ENCODE data around the gene MAP2K2. TPM values are rescaled to one million over a fixed set of nuclear protein-coding genes. Genes with fewer than 3 reads are reported as not detected.

MAP2K2 gene
- polyA plus RNA-seq, 3 donors = 30.5 to 94.5 (median 40.2) TPM

DNA sequence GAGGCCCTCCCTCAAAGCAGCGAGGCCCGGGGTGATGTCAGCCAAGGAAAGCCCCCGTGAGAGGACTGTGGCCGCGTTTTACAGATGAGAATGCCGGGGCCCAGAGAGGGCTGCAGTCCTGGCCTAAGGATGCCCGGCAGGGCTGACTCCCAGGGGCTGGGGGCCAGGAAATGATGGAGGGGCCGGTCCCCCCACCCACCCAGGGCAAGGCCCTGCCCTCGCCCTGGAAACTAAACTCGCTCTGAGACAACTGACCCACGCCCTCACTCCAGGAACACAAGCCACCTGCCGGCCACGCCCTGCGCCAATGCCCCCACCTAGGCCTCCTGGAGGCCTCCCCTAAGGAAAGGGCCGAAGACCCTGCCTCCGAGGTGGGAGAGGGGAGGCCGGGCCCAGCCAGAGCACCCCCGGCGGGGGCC is 64.5 kb downstream of the MAP2K2 start:
- peak overlapping the region; percentile 97 for H3K27ac ChIP-seq (ENCODE audit: low read depth in 1 of 2, low read length in 2 of 2)
- no peak overlapping the region for H2AFZ ChIP-seq (ENCODE audit: insufficient read depth, low read depth, low read length, poor library complexity, severe bottlenecking)
- H3K9me3 ChIP-seq (replicated peaks in 1 of 2; ENCODE audit: control insufficient read depth in 1 of 2, insufficient read depth in 1 of 2, low read length in 2 of 2) = no peaks in the 10 kb centered on the region
- peak overlapping the region; percentile 82 for H3K9ac ChIP-seq (ENCODE audit: insufficient read depth, low read length, poor library complexity, severe bottlenecking)
- H4K20me1 ChIP-seq (ENCODE audit: insufficient read depth, low read length) = peaks cover 75% of the 10 kb centered on the region
- Mint-ChIP-seq H3K9me3 (peaks cover 0 to 2% (median 0%) of the 10 kb centered on the region in 7 donors), H3K4me3 (peak overlapping the region; percentile 67 to 77), H3K27ac (peak overlapping the region; percentile 90 to 100 (median 99)), H3K36me3 (peaks cover 34 to 47% of the 10 kb centered on the region in 2 donors), H3K4me1 (peaks cover 65% of the 10 kb centered on the region), H3K27me3 (ENCODE audit: low read depth in 3 of 3) (peaks cover 0 to 2% (median 1%) of the 10 kb centered on the region in 3 donors)
- DNase-seq = no peak
- peaks cover 23 to 34% of the 10 kb centered on the region in 2 donors for H3K36me3 ChIP-seq (replicated peaks in 1 of 2; ENCODE audit: control insufficient read depth in 1 of 2, insufficient read depth in 2 of 2, low read length in 2 of 2)
- H3K27me3 ChIP-seq (ENCODE audit: control insufficient read depth in 2 of 2, insufficient read depth in 2 of 2, low read length in 2 of 2) = no peaks in the 10 kb centered on the region
- intact Hi-C loops (cut with micrococcal nuclease) = loop anchor here in 1 of 2 donors (2.0 kb wide), 1 partner anchor 53 kb away; the partner anchor contains the start of gene PIAS4
- H3K4me3 ChIP-seq (replicated peaks in 1 of 3; ENCODE audit: low read depth in 2 of 3, low read length in 3 of 3) = peak overlapping the region in 2 of 3 experiments; percentile 40 to 93
- WGBS (ENCODE audit: insufficient coverage) = 75% methylated on average over 7 of the region's 19 CpGs
- peaks cover 80 to 92% of the 10 kb centered on the region in 2 donors for H3K4me1 ChIP-seq (ENCODE audit: control insufficient read depth in 1 of 2, insufficient read depth in 2 of 2, low read length in 2 of 2)
- peaks cover 100% of the 10 kb centered on the region for H3K79me2 ChIP-seq (ENCODE audit: insufficient read depth, low read length)
- peak overlapping the region; percentile 89 for H3K4me2 ChIP-seq (replicated peaks; ENCODE audit: extremely low read depth, low read length, poor library complexity, severe bottlenecking)
- TF ChIP-seq, protein P1, sequence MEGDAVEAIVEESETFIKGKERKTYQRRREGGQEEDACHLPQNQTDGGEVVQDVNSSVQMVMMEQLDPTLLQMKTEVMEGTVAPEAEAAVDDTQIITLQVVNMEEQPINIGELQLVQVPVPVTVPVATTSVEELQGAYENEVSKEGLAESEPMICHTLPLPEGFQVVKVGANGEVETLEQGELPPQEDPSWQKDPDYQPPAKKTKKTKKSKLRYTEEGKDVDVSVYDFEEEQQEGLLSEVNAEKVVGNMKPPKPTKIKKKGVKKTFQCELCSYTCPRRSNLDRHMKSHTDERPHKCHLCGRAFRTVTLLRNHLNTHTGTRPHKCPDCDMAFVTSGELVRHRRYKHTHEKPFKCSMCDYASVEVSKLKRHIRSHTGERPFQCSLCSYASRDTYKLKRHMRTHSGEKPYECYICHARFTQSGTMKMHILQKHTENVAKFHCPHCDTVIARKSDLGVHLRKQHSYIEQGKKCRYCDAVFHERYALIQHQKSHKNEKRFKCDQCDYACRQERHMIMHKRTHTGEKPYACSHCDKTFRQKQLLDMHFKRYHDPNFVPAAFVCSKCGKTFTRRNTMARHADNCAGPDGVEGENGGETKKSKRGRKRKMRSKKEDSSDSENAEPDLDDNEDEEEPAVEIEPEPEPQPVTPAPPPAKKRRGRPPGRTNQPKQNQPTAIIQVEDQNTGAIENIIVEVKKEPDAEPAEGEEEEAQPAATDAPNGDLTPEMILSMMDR (IDR thresholded peaks at IDR 0.05) = no peak

DNA sequence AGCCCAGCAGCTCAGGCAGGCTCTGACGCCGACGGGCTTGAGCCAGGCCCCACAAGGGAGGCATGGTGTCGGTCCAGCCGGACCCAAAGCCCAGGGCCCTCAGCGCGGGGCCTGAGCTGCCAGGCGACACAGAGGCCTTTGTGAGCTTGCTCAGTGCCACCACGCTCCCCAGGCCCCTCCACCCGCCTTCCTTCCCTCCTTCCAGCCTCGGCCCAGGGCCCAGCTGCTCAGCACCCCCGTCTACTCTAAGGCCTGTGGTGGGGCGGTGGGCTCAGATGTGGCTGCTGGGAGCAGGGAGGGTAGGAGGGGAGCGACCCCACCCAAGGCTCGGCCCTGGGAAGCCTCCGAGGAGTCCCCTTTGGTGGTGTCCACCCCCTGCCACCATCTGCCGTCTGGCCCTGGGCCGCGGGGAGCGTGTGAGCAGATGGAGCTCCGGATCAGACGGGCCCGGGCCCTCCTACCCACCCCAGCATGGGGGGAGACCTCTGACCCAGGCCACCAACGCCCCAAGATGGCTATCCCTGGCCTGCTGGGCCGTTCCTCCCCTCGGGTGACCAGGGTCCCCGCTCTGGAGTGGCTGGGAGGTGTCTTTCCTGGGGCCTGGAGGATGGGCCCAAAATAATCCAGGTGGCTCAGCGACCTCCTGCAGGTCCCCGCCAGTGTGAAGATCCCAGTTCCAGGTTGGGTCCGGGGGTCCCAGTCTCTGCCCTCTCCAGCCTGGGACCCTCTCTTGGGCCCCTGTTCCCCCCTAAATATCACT is 65.0 kb downstream of the MAP2K2 start:
- peaks cover 36 to 50% of the 10 kb centered on the region in 2 donors for H3K36me3 Mint-ChIP-seq
- H3K27me3 Mint-ChIP-seq (ENCODE audit: low read depth in 3 of 3) = peaks cover 0 to 2% (median 1%) of the 10 kb centered on the region in 3 donors
- H3K4me1 Mint-ChIP-seq = peaks cover 65% of the 10 kb centered on the region
- intact Hi-C loops (cut with micrococcal nuclease) = loop anchor here in 1 of 2 donors (2.0 kb wide), 1 partner anchor 52 kb away; the partner anchor contains the start of gene PIAS4
- Histone ChIP-seq H3K9me3 (replicated peaks in 1 of 2; ENCODE audit: control insufficient read depth in 1 of 2, insufficient read depth in 1 of 2, low read length in 2 of 2) (no peaks in the 10 kb centered on the region), H3K27me3 (ENCODE audit: control insufficient read depth in 2 of 2, insufficient read depth in 2 of 2, low read length in 2 of 2) (no peaks in the 10 kb centered on the region), H3K79me2 (ENCODE audit: insufficient read depth, low read length) (peaks cover 100% of the 10 kb centered on the region), H3K4me2 (replicated peaks; ENCODE audit: extremely low read depth, low read length, poor library complexity, severe bottlenecking) (peak overlapping the region; percentile 89), H3K9ac (ENCODE audit: insufficient read depth, low read length, poor library complexity, severe bottlenecking) (peak overlapping the region; percentile 82), H3K4me1 (ENCODE audit: control insufficient read depth in 1 of 2, insufficient read depth in 2 of 2, low read length in 2 of 2) (peaks cover 77 to 92% of the 10 kb centered on the region in 2 donors), H3K4me3 (replicated peaks in 1 of 3; ENCODE audit: low read depth in 2 of 3, low read length in 3 of 3) (peak overlapping the region; percentile 13 to 93 (median 40)), H4K20me1 (ENCODE audit: insufficient read depth, low read length) (peaks cover 75% of the 10 kb centered on the region), H3K36me3 (replicated peaks in 1 of 2; ENCODE audit: control insufficient read depth in 1 of 2, insufficient read depth in 2 of 2, low read length in 2 of 2) (peaks cover 25 to 39% of the 10 kb centered on the region in 2 donors), H3K27ac (ENCODE audit: low read depth in 1 of 2, low read length in 2 of 2) (peak overlapping the region; percentile 97), H2AFZ (ENCODE audit: insufficient read depth, low read depth, low read length, poor library complexity, severe bottlenecking) (no peak overlapping the region)
- 71% methylated on average over 13 of the region's 30 CpGs for WGBS (ENCODE audit: insufficient coverage)
- TF ChIP-seq, protein P1 (IDR thresholded peaks at IDR 0.05) = peak; percentile 19
- H3K4me3 Mint-ChIP-seq = peak overlapping the region; percentile 67 to 77
- peak in 1 of 3 donors; percentile 37 for DNase-seq
- H3K9me3 Mint-ChIP-seq = peaks cover 0 to 2% (median 0%) of the 10 kb centered on the region in 7 donors
- H3K27ac Mint-ChIP-seq = peak overlapping the region; percentile 90 to 100 (median 99)

All from CD14-positive monocyte (primary cell).